Measurements from ENCODE around the gene OSBPL9.

- TF ChIP-seq CTCF (IDR thresholded peaks at IDR 0.05): no peak
- TF ChIP-seq POLR2AphosphoS5 (IDR thresholded peaks at IDR 0.05): no peak
- TF ChIP-seq POLR2A (IDR thresholded peaks at IDR 0.05): no peak
Measured at GRCh38 chr1:51650198-51650597, 33.3 kb downstream of the OSBPL9 start.
